HG03571 (cell line): ENCODE measurements around the gene HES4.
A peak's percentile ranks its signal among the peaks of the same experiment; 100 is the strongest.

Experiments
- ATAC-seq: cut with Tn5 transposase; IDR thresholded peaks from one replicate; pipeline ENCODE4 v1.9.1; 2021; ENCODE audit not compliant: unreplicated experiment

Gene HES4

DNA sequence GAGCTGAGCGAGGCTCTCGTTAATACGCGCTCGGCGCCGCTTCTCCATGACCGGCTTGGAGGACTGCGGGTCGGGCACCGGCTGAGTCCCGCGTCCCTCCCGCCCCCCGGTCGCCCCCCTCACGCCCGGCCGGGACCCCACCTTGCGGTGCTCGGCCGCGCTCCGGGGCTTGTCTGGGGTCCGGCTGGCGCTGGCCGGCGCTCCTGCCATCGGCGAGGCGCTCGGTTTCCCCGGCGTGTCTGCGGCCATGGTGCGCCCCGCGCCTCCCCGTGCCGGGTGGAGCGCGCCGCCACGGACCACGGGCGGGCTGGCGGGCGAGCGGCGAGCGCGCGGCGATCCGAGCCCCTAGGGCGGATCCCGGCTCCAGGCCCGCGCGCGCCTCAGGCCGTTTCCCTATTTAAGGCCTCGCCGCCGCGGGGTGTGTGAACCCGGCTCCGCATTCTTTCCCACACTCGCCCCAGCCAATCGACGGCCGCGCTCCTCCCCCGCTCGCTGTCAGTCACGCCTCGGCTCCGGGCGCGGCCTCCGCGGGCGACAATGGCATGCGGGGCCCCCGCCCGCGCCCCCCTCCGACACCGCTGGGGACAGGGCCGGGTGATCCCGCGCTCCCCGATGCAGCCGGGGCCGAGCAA lies at the start of gene HES4:
Gene HES4 (minus strand): TSS at position 373 of the 632 bp plus-strand sequence. CDS start 124 bp downstream, at position 249.
- no peak for ATAC-seq

- ATAC-seq: no peak
Observed at GRCh38 chr1:1048765-1049164, 48.9 kb upstream of the HES4 start.

- ATAC-seq: no peak
Observed at GRCh38 chr1:1047963-1048362, 48.1 kb upstream of the HES4 start.

- ATAC-seq: no peak
Observed at GRCh38 chr1:1047407-1047806, 47.5 kb upstream of the HES4 start.

DNA sequence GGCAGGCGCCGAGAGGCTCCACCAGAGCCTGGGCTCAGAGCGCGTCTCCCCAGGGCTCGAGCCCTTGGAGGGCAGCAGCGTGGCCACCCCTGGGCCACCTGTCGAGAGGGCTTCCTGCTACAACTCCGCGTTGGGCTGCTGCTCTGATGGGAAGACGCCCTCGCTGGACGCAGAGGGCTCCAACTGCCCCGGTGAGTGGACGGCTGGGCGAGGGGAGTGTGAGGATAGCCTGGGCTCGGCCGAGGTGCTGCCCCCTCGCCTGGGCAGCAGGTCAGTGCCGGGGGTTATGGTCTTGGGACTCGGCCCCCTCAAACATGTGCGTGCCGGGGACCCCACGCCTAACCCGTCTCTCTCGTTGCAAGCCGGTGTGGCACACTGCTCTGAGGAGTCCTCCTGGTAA lies 46.9 kb upstream of the HES4 start:
- ATAC-seq: no peak

- no peak for ATAC-seq
Observed at GRCh38 chr1:1046243-1046642, 46.3 kb upstream of the HES4 start.

DNA sequence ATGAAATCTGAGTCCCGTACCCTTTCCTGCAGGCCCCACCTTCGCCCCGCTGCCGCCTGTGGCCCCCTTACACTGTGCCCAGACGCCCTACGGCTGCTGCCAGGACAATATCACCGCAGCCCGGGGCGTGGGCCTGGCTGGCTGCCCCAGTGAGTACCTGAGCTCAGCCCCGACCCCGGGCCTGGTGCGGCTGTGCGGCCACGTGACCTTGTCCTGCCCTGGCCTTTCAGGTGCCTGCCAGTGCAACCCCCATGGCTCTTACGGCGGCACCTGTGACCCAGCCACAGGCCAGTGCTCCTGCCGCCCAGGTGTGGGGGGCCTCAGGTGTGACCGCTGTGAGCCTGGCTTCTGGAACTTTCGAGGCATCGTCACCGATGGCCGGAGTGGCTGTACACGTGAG lies 45.2 kb upstream of the HES4 start:
- no peak for ATAC-seq

GRCh38 chr1:1044455-1045078 lies 44.7 kb upstream of the HES4 start:
- no peak for ATAC-seq

- ATAC-seq: no peak
Observed at GRCh38 chr1:1043921-1044320, 44.0 kb upstream of the HES4 start.

DNA sequence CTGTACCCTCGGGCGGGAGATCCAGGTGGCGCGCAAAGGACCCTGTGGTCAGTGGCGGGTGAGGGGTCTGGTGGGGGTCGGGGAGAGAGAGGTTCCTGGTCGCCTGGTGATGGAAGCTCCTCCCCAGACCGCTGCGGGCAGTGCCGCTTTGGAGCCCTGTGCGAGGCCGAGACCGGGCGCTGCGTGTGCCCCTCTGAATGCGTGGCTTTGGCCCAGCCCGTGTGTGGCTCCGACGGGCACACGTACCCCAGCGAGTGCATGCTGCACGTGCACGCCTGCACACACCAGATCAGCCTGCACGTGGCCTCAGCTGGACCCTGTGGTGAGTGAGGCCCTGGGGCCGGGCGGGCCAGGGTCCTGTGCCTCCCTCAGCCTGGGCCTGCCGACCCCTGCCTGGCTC lies 43.5 kb upstream of the HES4 start:
- no peak for ATAC-seq

DNA sequence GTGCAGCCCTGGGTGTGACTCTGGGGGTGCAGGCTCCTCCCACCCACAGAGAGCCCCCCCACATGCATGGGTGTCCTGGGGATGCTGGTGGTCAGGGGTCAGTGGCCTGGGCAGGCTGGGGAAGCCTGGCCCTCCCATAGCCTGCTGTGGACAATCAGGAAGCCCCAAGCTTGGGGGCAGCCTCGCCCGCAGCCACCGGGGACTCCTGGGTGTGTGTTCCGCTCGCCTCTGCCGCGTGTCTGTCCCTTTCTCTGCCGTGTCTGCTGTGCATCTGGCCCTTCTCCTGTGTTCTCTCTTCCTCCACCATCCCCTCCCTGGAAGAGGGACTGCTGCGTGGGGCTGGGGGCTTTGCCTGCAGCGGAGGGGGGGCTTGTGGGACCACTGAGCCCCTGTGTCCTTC lies 42.9 kb upstream of the HES4 start:
- no peak for ATAC-seq

GRCh38 chr1:1041873-1042272 lies 42.0 kb upstream of the HES4 start:
- no peak for ATAC-seq

DNA sequence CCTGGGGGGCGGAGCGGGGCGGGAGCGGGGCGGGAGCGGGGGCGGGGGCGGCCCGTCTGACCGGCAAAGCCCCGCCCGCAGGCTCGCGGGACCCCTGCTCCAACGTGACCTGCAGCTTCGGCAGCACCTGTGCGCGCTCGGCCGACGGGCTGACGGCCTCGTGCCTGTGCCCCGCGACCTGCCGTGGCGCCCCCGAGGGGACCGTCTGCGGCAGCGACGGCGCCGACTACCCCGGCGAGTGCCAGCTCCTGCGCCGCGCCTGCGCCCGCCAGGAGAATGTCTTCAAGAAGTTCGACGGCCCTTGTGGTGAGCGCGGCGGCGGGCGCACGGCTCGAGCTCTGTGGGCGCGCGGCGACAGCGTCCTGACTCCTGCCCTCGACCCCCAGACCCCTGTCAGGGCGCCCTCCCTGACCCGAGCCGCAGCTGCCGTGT lies 41.2 kb upstream of the HES4 start:
- no peak for ATAC-seq

GRCh38 chr1:1040004-1040991 lies 40.4 kb upstream of the HES4 start:
- peak; percentile 46 for ATAC-seq

- no peak for ATAC-seq
Observed at GRCh38 chr1:1039145-1039910, 39.4 kb upstream of the HES4 start.

DNA sequence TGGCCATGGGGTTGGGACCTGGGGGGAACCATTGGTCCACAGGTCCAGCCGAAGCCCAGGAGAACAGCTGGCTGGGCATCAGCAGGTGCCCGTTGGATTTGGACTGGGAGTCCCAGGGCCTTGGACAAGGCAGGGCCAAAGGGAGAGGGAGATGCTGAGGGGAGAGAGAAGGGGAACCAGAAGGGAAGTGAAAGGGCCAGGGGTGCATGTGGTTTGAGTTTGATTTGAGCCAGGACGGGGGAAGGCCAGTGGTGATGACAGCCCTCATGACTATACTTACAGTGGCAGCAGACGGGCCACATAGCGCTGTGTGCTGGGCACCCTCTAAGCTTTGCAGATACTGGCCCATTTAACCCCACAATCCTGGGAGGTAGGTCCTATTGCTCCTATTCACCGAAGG lies 38.8 kb upstream of the HES4 start:
- peak; percentile 51 for ATAC-seq

DNA sequence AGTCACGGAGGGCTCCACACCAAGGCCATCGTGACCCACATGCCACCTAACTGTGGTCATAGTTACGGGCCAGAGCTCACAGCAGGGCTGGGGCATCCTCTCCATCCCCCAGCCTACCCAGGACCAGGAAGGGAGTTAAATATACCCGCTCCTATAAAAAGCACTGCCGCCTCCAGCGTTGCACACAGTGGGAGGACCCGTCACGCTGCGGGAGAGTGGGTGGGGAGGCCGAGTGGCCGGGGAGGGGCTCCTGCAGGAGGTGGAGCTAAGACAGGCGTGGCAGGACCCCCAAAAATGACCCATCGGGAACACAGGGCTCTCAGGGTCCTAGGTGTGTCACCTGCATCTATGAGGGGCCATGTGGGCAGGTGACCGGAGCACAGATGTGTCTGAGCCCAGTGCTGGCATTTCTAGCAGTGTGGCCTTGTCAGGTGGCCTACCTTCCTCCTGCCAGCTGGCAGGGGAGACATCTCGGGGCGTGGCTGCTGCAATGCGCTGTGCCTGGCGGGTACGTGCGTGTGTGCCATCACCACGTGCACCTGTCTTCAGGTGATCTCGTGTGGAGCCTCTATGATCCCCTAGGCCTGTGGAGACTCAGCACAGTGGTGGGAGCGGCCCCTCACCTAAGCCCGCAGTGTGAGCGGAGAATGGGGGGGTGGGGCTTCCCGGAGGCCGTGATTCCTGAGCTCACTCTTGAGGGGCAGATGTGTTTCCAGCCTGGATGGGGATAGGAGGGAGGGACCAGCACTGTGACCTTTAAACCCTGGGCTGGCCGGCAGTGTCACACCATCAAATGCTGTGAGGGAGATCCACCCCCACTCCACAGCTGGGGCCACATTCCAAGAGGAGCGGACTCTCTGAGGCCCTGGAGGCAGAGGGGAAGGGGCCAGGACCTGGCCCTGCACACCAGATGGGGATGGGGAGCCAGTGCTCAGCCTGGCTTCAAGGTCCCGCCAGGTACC lies 37.8 kb upstream of the HES4 start:
- ATAC-seq: no peak

DNA sequence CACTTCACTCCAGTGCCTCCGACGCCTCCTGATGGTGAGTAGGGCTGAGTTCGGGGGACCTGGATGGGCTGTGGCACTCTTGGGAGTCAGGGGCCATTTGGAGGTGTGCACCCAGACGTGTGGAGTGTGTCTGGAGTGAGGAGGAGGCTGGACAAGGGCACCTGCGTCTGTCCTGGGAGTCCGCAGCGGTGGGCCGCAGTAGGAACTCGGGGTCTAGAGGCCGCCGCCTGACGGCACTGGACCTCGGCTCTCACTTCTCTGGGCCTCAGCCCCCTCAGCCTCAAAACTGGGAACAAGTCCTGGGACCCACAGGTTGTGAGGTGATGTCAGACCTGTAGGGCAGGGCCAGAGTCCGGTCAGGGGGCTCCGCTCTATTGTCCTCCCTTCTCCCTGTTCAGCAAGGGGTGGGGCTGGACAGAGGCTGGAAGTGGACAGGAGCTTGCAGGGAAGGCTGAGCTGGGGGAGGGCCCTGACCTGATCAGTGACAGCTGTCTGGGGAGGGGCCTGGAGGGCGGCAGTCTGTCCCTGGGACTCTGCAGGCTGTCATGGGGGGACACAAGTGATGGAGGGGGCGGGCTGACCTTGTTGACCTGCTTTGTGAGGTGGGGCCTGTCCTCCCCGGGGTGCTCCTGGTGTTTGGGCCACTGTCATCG lies 35.5 kb upstream of the HES4 start:
- ATAC-seq: no peak

DNA sequence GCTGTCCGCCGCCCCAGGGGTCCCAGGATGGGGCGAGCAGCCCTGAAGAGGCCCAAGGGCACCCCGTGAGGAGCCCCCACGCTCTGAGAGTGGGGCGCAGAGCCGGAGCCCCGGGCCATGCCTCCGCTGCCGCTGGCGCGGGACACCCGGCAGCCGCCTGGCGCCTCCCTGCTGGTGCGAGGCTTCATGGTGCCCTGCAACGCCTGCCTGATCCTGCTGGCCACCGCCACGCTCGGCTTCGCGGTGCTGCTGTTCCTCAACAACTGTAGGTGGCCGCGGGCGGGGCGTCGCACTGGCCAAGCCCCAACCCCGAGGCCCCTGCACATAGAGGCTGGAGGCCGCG lies 34.5 kb upstream of the HES4 start:
- ATAC-seq: no peak
